Glutamatergic neuron (in vitro differentiated cells): ENCODE data around the gene NFIA. TPM values are rescaled to one million over a fixed set of nuclear protein-coding genes. Genes with fewer than 3 reads are reported as not detected.

ENCODE experiments used
- DNase-seq: peaks from one replicate; pipeline ENCODE4 v3.0.0; 2022
- H3K27ac Mint-ChIP-seq: one replicate; pipeline ENCODE4 v1.8.0; 2020; ENCODE audit warnings: mild to moderate bottlenecking, mixed read lengths, inconsistent platforms; ENCODE audit not compliant: unreplicated experiment
- H3K27me3 Mint-ChIP-seq: one replicate; pipeline ENCODE4 v1.8.0; 2020; ENCODE audit warnings: mild to moderate bottlenecking, moderate library complexity, mixed read lengths, inconsistent platforms; ENCODE audit not compliant: unreplicated experiment
- H3K36me3 Mint-ChIP-seq: one replicate; pipeline ENCODE4 v1.8.0; 2020; ENCODE audit warnings: mild to moderate bottlenecking, mixed read lengths, inconsistent platforms; ENCODE audit not compliant: unreplicated experiment
- H3K4me1 Mint-ChIP-seq: one replicate; pipeline ENCODE4 v1.8.0; 2020; ENCODE audit warnings: mild to moderate bottlenecking, low read depth, mixed read lengths, inconsistent platforms; ENCODE audit not compliant: unreplicated experiment
- H3K4me3 Mint-ChIP-seq: one replicate; pipeline ENCODE4 v1.8.0; 2020; ENCODE audit warnings: mild to moderate bottlenecking, mixed read lengths, inconsistent platforms; ENCODE audit not compliant: unreplicated experiment
- H3K9me3 Mint-ChIP-seq: one replicate; pipeline ENCODE4 v1.8.0; 2020; ENCODE audit warnings: mild to moderate bottlenecking, moderate library complexity, mixed read lengths, inconsistent platforms; ENCODE audit not compliant: unreplicated experiment
- CTCF ChIP-seq: fragments of 200-600 bp; sonication (generic); IDR thresholded peaks from one replicate; pipeline ENCODE4 v1.5.0; 2021; ENCODE audit not compliant: partially characterized antibody, unreplicated experiment
- total RNA-seq: library from RNA; stranded (reverse); fragmentation: NEBNext Ultra II Directional; extraction: Animal tissue kit (Norgen Biotek cat#: 25700); gene quantifications from one replicate; pipeline ENCODE4 v1.2.1, GENCODE V29; 2021; ENCODE audit not compliant: unreplicated experiment

NFIA gene
- total RNA-seq, 1 donor from 2014 or later: 16.4 TPM

GRCh38 chr1:61054601-61054993 is 27.8 kb upstream of the NFIA start:
- no peak for TF ChIP-seq CTCF
- no peaks in the 10 kb centered on the region for H3K36me3 Mint-ChIP-seq
- H3K27me3 Mint-ChIP-seq: peaks cover 25% of the 10 kb centered on the region
- peaks cover 12% of the 10 kb centered on the region for H3K4me1 Mint-ChIP-seq
- no peak overlapping the region for H3K27ac Mint-ChIP-seq
- H3K9me3 Mint-ChIP-seq: peaks cover 3% of the 10 kb centered on the region
- peak overlapping the region; percentile 76 for H3K4me3 Mint-ChIP-seq
- no peak for DNase-seq

GRCh38 chr1:61055110-61055614 is 27.2 kb upstream of the NFIA start:
- TF ChIP-seq CTCF: no peak
- DNase-seq: no peak
- Mint-ChIP-seq H3K27ac (no peak overlapping the region), H3K4me3 (no peak overlapping the region), H3K9me3 (peaks cover 3% of the 10 kb centered on the region), H3K27me3 (peaks cover 25% of the 10 kb centered on the region), H3K36me3 (no peaks in the 10 kb centered on the region), H3K4me1 (peaks cover 12% of the 10 kb centered on the region)

- Mint-ChIP-seq H3K27me3 (peaks cover 23% of the 10 kb centered on the region), H3K27ac (no peak overlapping the region), H3K4me3 (peak overlapping the region; percentile 93), H3K36me3 (no peaks in the 10 kb centered on the region), H3K4me1 (peaks cover 10% of the 10 kb centered on the region), H3K9me3 (peaks cover 2% of the 10 kb centered on the region)
- no peak for DNase-seq
- no peak for TF ChIP-seq CTCF
Measured at GRCh38 chr1:61056196-61056572, 26.2 kb upstream of the NFIA start.

- Mint-ChIP-seq H3K4me1 (peaks cover 9% of the 10 kb centered on the region), H3K4me3 (peak overlapping the region; percentile 93), H3K9me3 (peaks cover 1% of the 10 kb centered on the region), H3K27me3 (peaks cover 22% of the 10 kb centered on the region), H3K36me3 (no peaks in the 10 kb centered on the region), H3K27ac (no peak overlapping the region)
- TF ChIP-seq CTCF: no peak
- peak; percentile 40 for DNase-seq
Measured at GRCh38 chr1:61056573-61057439, 25.6 kb upstream of the NFIA start.
